ENCODE results near the gene KIFC3. TPM values are rescaled to one million over a fixed set of nuclear protein-coding genes. Genes with fewer than 3 reads are reported as not detected.

The KIFC3 gene
- total and polyA plus RNA-seq, 2 of the 13 experiments (the other 11 are each of a cell fraction or from before 2014, with no cell fraction given) = 42.1 to 45.3 TPM

GRCh38 chr16:57713596-57713995, 88.7 kb downstream of the KIFC3 start:
- H3K9ac ChIP-seq (ENCODE audit: insufficient read depth, low read depth, low read length) = no peak overlapping the region
- CTCF ChIA-PET (ENCODE audit: low intra/inter-chr PET ratio, low total read pairs) = no interaction called here
- BruUV-seq (replicated peaks) = no TSS peak
- H3K4me3 ChIP-seq (replicated peaks in 1 of 3; ENCODE audit: insufficient read depth in 1 of 3, low read depth in 2 of 3, low read length in 3 of 3) = no peak overlapping the region
- H3K79me2 ChIP-seq (ENCODE audit: insufficient read depth, low read length) = no peaks in the 10 kb centered on the region
- DNase-seq (ENCODE audit: low spot score) (no peak), ATAC-seq (no peak), FAIRE-seq (no peak)
- no peaks in the 10 kb centered on the region for H3K9me3 ChIP-seq (ENCODE audit: low read length)
- H3K36me3 ChIP-seq (replicated peaks in 1 of 2; ENCODE audit: control insufficient read depth in 1 of 2, insufficient read depth in 2 of 2, low read length in 2 of 2) = no peaks in the 10 kb centered on the region
- H2AFZ ChIP-seq (ENCODE audit: low read length) = no peak overlapping the region
- H3K27me3 ChIP-seq (ENCODE audit: control insufficient read depth in 1 of 2, insufficient read depth in 2 of 2, low read length in 2 of 2) = no peaks in the 10 kb centered on the region
- POLR2A ChIA-PET = no interaction called here
- in situ Hi-C loops (cut with HindIII; ENCODE audit: extremely low pct_ligation_motif_present, low pct_unique_long_range_greater_than_20kb) = no loop called here
- H3K4me2 ChIP-seq (ENCODE audit: low read depth, low read length) = no peak overlapping the region
- TF ChIP-seq SAFB2 (CRISPR knock-in tag; IDR thresholded peaks at IDR 0.05; ENCODE audit: borderline replicate concordance, low read depth) (no peak), TFAP4 (IDR thresholded peaks at IDR 0.05; ENCODE audit: borderline replicate concordance, low read depth) (no peak), PCBP1 (IDR thresholded peaks at IDR 0.05; ENCODE audit: borderline replicate concordance, low read depth, low read length) (no peak), YY1 (IDR thresholded peaks at IDR 0.05; ENCODE audit: insufficient read depth, insufficient replicate concordance, low read depth, low read length) (no peak), RXRA (CRISPR knock-in tag; IDR thresholded peaks at IDR 0.05) (no peak), MYPOP (CRISPR knock-in tag; IDR thresholded peaks at IDR 0.05) (no peak), ZNF775 (CRISPR knock-in tag; IDR thresholded peaks at IDR 0.05; ENCODE audit: borderline replicate concordance) (no peak), ATF7-NPFF (CRISPR knock-in tag; IDR thresholded peaks at IDR 0.05; ENCODE audit: low read depth) (no peak), PTBP1 (IDR thresholded peaks at IDR 0.05; ENCODE audit: low read depth, low read length, poor library complexity, severe bottlenecking) (no peak), ZNF30 (CRISPR knock-in tag; IDR thresholded peaks at IDR 0.05) (no peak), KAT8 (CRISPR knock-in tag; IDR thresholded peaks at IDR 0.05) (no peak), KLF16 (CRISPR knock-in tag; IDR thresholded peaks at IDR 0.05) (no peak), ZBTB4 (CRISPR knock-in tag; IDR thresholded peaks at IDR 0.05; ENCODE audit: borderline replicate concordance) (no peak), SOX13 (IDR thresholded peaks at IDR 0.05) (no peak), SOX13 (CRISPR knock-in tag; conservative IDR thresholded peaks at IDR 0.05 in 1 of 2, IDR thresholded peaks at IDR 0.05 in 1 of 2) (no peak), ZSCAN5A (CRISPR knock-in tag; IDR thresholded peaks at IDR 0.05; ENCODE audit: borderline replicate concordance) (no peak), ZNF563 (CRISPR knock-in tag; IDR thresholded peaks at IDR 0.05) (no peak), ZNF792 (CRISPR knock-in tag; IDR thresholded peaks at IDR 0.05) (no peak), ZFP41 (CRISPR knock-in tag; IDR thresholded peaks at IDR 0.05; ENCODE audit: borderline replicate concordance) (no peak), ZNF20 (CRISPR knock-in tag; IDR thresholded peaks at IDR 0.05) (no peak)
- no peak overlapping the region for H3K27ac ChIP-seq (ENCODE audit: extremely low read length, insufficient read depth, low read length)
- H4K20me1 ChIP-seq (ENCODE audit: insufficient read depth, low read length) = no peaks in the 10 kb centered on the region
- WGBS (ENCODE audit: low lambda C conversion rate) = 95% methylated on average over 8 of the region's 8 CpGs
- intact Hi-C loops (cut with micrococcal nuclease; ENCODE audit: unreplicated experiment) = no loop called here
- peaks cover 31% of the 10 kb centered on the region for H3K4me1 ChIP-seq (ENCODE audit: insufficient read depth, low read length)

Data from HepG2 (cell line).